GM18858 (cell line): ENCODE measurements around the gene PIK3C2B.

Experiments used
- ATAC-seq: cut with Tn5 transposase; IDR thresholded peaks from one replicate; pipeline ENCODE4 v1.9.1; 2021; ENCODE audit not compliant: unreplicated experiment

The PIK3C2B gene

GRCh38 chr1:204463125-204464060 lies 31.2 kb downstream of the PIK3C2B start:
- no peak for ATAC-seq

GRCh38 chr1:204462229-204462561 lies 32.4 kb downstream of the PIK3C2B start:
- no peak for ATAC-seq

GRCh38 chr1:204461331-204462228 lies 33.0 kb downstream of the PIK3C2B start:
- ATAC-seq = no peak

GRCh38 chr1:204460346-204460745 lies 34.3 kb downstream of the PIK3C2B start:
- no peak for ATAC-seq

GRCh38 chr1:204459706-204460105 lies 34.9 kb downstream of the PIK3C2B start:
- ATAC-seq = no peak

- no peak for ATAC-seq
These were observed 36.9 kb downstream of the PIK3C2B start for GRCh38 chr1:204457666-204458065.

GRCh38 chr1:204456826-204457442 lies 37.7 kb downstream of the PIK3C2B start:
- ATAC-seq = no peak

GRCh38 chr1:204455831-204456145 lies 38.8 kb downstream of the PIK3C2B start:
- no peak for ATAC-seq

GRCh38 chr1:204455063-204455830 lies 39.4 kb downstream of the PIK3C2B start:
- no peak for ATAC-seq

- ATAC-seq = no peak
These were observed 40.1 kb downstream of the PIK3C2B start for GRCh38 chr1:204454476-204454875.

- peak; percentile 88 for ATAC-seq
These were observed 41.3 kb downstream of the PIK3C2B start for GRCh38 chr1:204453141-204453772.

GRCh38 chr1:204451352-204452124 lies 43.1 kb downstream of the PIK3C2B start:
- ATAC-seq = no peak

- no peak for ATAC-seq
These were observed 43.9 kb downstream of the PIK3C2B start for GRCh38 chr1:204450461-204451257.

GRCh38 chr1:204449678-204450280 lies 44.8 kb downstream of the PIK3C2B start:
- no peak for ATAC-seq

GRCh38 chr1:204448991-204449677 lies 45.5 kb downstream of the PIK3C2B start:
- ATAC-seq = no peak

GRCh38 chr1:204448344-204448964 lies 46.2 kb downstream of the PIK3C2B start:
- ATAC-seq = no peak

GRCh38 chr1:204447736-204448135 lies 46.9 kb downstream of the PIK3C2B start:
- ATAC-seq = no peak
